A673 (cell line): ENCODE data around the gene ATP1A1. TPM values are rescaled to one million over a fixed set of nuclear protein-coding genes. Genes with fewer than 3 reads are reported as not detected.

Source experiments
- BruUV-seq: library from RNA; stranded (reverse); fragments of 400-500 nt; replicated peaks from 2 replicates; lab custom pipeline; 2021; lab: Mats Ljungman, UMichigan
- CTCF ChIA-PET: fragments of 300-600 bp; sonication (Branson Sonifier 250); formaldehyde crosslinking; loops from one replicate; lab custom pipeline; 2022; ENCODE audit warnings: antibody characterized with exemption; lab: Charles Lee
- POLR2A ChIA-PET: fragments of 300-600 bp; sonication (Branson Sonifier 250); formaldehyde crosslinking; loops from one replicate; lab custom pipeline; 2022; ENCODE audit warnings: antibody characterized with exemption; ENCODE audit not compliant: low non-redundant PET; lab: Charles Lee
- DNase-seq: peaks from one replicate; pipeline ENCODE4 v3.0.0-alpha.2; 2015; ENCODE audit warnings: low spot score
- H3K27ac ChIP-seq: fragments of 200-600 bp; sonication (generic); 2 replicates; pipeline ENCODE4 v1.5.1; 2016; ENCODE audit warnings: mixed run types, low read depth, mild to moderate bottlenecking, mixed read lengths, antibody characterized with exemption, low read length; ENCODE audit not compliant: poor library complexity, severe bottlenecking
- H3K27me3 ChIP-seq: fragments of 200-600 bp; sonication (generic); replicated peaks from 2 replicates; pipeline ENCODE4 v1.6.1; 2017; ENCODE audit warnings: mixed run types, low read depth, mild to moderate bottlenecking, mixed read lengths, antibody characterized with exemption, low read length; ENCODE audit not compliant: insufficient read depth, poor library complexity
- H3K36me3 ChIP-seq: fragments of 200-600 bp; sonication (generic); 2 replicates; pipeline ENCODE4 v1.6.1; 2016; ENCODE audit warnings: mixed run types, mild to moderate bottlenecking, mixed read lengths, antibody characterized with exemption, low read length; ENCODE audit not compliant: insufficient read depth, poor library complexity, severe bottlenecking
- H3K4me1 ChIP-seq: fragments of 200-600 bp; sonication (generic); 2 replicates; pipeline ENCODE4 v1.6.1; 2017; ENCODE audit warnings: mixed run types, mild to moderate bottlenecking, mixed read lengths, antibody characterized with exemption, low read length; ENCODE audit not compliant: insufficient read depth, poor library complexity, severe bottlenecking
- H3K4me3 ChIP-seq: fragments of 200-600 bp; sonication (generic); 2 replicates; pipeline ENCODE4 v1.5.1; 2016; ENCODE audit warnings: low read depth, mixed run types, mild to moderate bottlenecking, mixed read lengths, low read length; ENCODE audit not compliant: poor library complexity, severe bottlenecking
- H3K9me3 ChIP-seq: fragments of 200-600 bp; sonication (generic); 2 replicates; pipeline ENCODE4 v1.6.1; 2016; ENCODE audit warnings: mixed run types, low read depth, mild to moderate bottlenecking, mixed read lengths, antibody characterized with exemption, low read length; ENCODE audit not compliant: poor library complexity, severe bottlenecking
- EZH2 ChIP-seq: fragments of 200-600 bp; sonication (generic); IDR thresholded peaks from 2 replicates; pipeline ENCODE4 v1.6.1; 2017; ENCODE audit warnings: borderline replicate concordance, low read depth, mild to moderate bottlenecking, mixed read lengths, antibody characterized with exemption, low read length; ENCODE audit not compliant: poor library complexity, severe bottlenecking
- intact Hi-C: fragments of 100-400 bp; cut with micrococcal nuclease; formaldehyde crosslinking; loops from one replicate; pipeline ENCODE4 v1.10.0; 2022; ENCODE audit not compliant: unreplicated experiment
- total RNA-seq: library from RNA; stranded (reverse); gene quantifications from 2 replicates; pipeline ENCODE4 v1.2.3, GENCODE V29; 2021
- TF ChIP-seq, protein P1 (sequence below): fragments of 300-800, 200-600 bp; sonication (generic); conservative IDR thresholded peaks from 2 replicates; pipeline ENCODE4 v1.5.1; 2017; ENCODE audit warnings: low read depth, mild to moderate bottlenecking, antibody characterized with exemption, low read length, moderate library complexity, mixed read lengths

Gene ATP1A1
- total RNA-seq, 1 experiment from 2014 or later: 1,420 TPM

DNA sequence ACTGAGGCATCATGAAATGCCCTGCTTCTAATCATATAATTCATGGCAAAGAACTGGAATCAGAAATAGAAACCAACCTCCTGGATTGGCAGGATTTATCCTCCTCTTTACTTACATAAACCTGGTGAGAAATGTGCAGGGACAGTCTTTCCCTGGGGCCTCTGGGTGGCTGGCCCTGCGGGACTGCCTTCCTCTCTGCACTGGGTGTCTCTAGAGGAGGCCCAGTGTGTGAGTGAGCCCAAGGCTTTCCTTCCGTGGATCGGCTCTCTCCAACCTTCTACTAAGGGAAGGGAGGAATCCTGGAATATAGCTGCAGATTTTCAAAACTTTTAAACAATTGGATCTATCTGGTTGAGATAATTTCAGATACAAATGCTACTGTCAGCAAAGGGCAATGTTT lies 11.4 kb upstream of the ATP1A1 start:
- Histone ChIP-seq H3K36me3 (no peaks in the 10 kb centered on the region), H3K27me3 (no peaks in the 10 kb centered on the region), H3K27ac (peak overlapping the region; percentile 100), H3K9me3 (no peaks in the 10 kb centered on the region), H3K4me1 (peaks cover 83% of the 10 kb centered on the region), H3K4me3 (no peak overlapping the region)
- no peak for DNase-seq
- intact Hi-C loops: no loop called here
- BruUV-seq: no TSS peak
- TF ChIP-seq EZH2: no peak
- TF ChIP-seq, protein P1, sequence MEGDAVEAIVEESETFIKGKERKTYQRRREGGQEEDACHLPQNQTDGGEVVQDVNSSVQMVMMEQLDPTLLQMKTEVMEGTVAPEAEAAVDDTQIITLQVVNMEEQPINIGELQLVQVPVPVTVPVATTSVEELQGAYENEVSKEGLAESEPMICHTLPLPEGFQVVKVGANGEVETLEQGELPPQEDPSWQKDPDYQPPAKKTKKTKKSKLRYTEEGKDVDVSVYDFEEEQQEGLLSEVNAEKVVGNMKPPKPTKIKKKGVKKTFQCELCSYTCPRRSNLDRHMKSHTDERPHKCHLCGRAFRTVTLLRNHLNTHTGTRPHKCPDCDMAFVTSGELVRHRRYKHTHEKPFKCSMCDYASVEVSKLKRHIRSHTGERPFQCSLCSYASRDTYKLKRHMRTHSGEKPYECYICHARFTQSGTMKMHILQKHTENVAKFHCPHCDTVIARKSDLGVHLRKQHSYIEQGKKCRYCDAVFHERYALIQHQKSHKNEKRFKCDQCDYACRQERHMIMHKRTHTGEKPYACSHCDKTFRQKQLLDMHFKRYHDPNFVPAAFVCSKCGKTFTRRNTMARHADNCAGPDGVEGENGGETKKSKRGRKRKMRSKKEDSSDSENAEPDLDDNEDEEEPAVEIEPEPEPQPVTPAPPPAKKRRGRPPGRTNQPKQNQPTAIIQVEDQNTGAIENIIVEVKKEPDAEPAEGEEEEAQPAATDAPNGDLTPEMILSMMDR: no peak
- ChIA-PET POLR2A (no interaction called here), CTCF (no interaction called here)

DNA sequence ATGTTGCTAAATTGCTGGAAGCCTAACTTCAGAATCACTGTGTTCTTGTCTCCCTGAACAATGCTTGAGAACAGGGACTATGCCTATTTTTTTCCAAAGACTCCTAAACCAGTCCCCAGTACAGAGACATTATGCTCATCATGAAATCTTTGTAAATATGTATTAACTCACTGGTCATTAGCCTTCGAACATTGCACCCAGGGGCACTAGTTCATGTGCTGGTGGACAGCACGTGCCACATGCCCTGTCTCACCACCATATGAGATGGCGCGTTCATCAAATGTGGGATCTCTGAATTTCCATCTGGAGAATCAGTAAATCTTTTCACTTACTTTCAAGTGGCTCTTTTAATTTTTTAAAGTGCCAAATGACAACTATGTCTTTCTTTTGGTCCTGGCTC lies 11.0 kb upstream of the ATP1A1 start:
- H3K9me3 ChIP-seq: no peaks in the 10 kb centered on the region
- intact Hi-C loops: no loop called here
- POLR2A ChIA-PET: no interaction called here
- DNase-seq: no peak
- H3K27me3 ChIP-seq: no peaks in the 10 kb centered on the region
- CTCF ChIA-PET: no interaction called here
- H3K4me1 ChIP-seq: peaks cover 83% of the 10 kb centered on the region
- no peak for TF ChIP-seq EZH2
- TF ChIP-seq, protein P1: no peak
- no TSS peak for BruUV-seq
- H3K36me3 ChIP-seq: no peaks in the 10 kb centered on the region
- H3K27ac ChIP-seq: peak overlapping the region; percentile 100
- no peak overlapping the region for H3K4me3 ChIP-seq

DNA sequence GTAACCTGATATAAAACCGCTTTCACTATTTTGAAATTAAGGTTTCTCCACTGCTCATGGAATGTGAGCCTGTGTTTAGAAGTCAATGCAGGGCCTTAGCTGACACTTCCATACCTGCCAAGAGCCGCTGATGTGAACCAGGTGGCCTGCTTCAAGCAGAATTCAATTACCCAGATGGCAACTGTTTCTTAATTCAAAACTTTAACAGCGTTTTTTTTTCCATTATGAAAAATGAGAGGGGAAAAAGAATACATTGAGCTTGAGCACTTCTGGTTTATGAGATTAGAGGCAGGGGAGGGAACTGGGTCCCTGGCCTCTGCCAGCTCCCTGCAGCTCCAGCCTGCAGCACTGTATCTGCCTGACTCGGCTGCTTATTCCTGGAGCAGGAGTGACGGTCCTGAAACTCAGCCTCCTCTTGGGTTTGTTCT lies 7.7 kb upstream of the ATP1A1 start:
- no peaks in the 10 kb centered on the region for H3K36me3 ChIP-seq
- H3K27me3 ChIP-seq: no peaks in the 10 kb centered on the region
- ChIA-PET POLR2A (interaction anchor here (0.7 to 1.0 kb wide), 2 partner anchors 11 to 1577 kb away, joined by 4 to 8 read pairs; no protein-coding TSS in a partner anchor), CTCF (no interaction called here)
- intact Hi-C loops: no loop called here
- H3K27ac ChIP-seq: peak overlapping the region; percentile 72
- TF ChIP-seq, protein P1: no peak
- no peak for TF ChIP-seq EZH2
- peak; percentile 61 for DNase-seq
- no TSS peak for BruUV-seq
- no peaks in the 10 kb centered on the region for H3K9me3 ChIP-seq
- H3K4me1 ChIP-seq: peaks cover 75% of the 10 kb centered on the region
- H3K4me3 ChIP-seq: no peak overlapping the region
